K562 (cell line): ENCODE measurements around the gene TM9SF3. TPM values are rescaled to one million over a fixed set of nuclear protein-coding genes. Genes with fewer than 3 reads are reported as not detected.

Experiments used
- ATAC-seq: fragments of 200-7000 bp; cut with Tn5 transposase; 3 replicates; pipeline ENCODE4 v1.9.1; 2020; ENCODE audit warnings: moderate library complexity
- BruUV-seq: library from RNA; stranded (reverse); fragments of 400-500 nt; replicated peaks from 2 replicates; lab custom pipeline; 2021; lab: Mats Ljungman, UMichigan
- CTCF ChIA-PET: fragments of 300-600 bp; formaldehyde crosslinking; extraction: SDS; loops from one replicate; lab custom pipeline; 2021; ENCODE audit warnings: low intra/inter-chr PET ratio; lab: Yijun Ruan, JAX
- POLR2A ChIA-PET: fragments of 300-600, 350-650 bp; sonication (Branson Sonifier 250); formaldehyde crosslinking; extraction: SDS; loops from one replicate; lab custom pipeline; 2021; ENCODE audit warnings: antibody characterized with exemption, inconsistent platforms; lab: Yijun Ruan, JAX
- DNase-seq, 4 experiments: peaks; one replicate each; pipeline versions ENCODE4 v3.0.0 to v3.0.0-alpha.2; 2011 to 2018; ENCODE audit warnings: low spot score in 3 of 4, mixed read lengths in 3 of 4; ENCODE audit errors: extremely low read depth in 1 of 4
- FAIRE-seq: peaks from 2 replicates; lab custom pipeline; 2011; peaks lifted over from hg19 to GRCh38; lab: Jason Lieb, UNC
- H2AFZ ChIP-seq: 2 replicates; pipeline ENCODE4 v1.6.0; 2011; ENCODE audit warnings: low read depth, low read length, control low read depth, inconsistent platforms
- H3K27ac ChIP-seq: fragments of 200-600 bp; 3 replicates; pipeline ENCODE4 v1.8.0; 2011; ENCODE audit warnings: low read depth, mild to moderate bottlenecking, control low read depth, inconsistent platforms, low read length, moderate library complexity, mixed read lengths; ENCODE audit errors: extremely low read depth
- H3K27me3 ChIP-seq, 2 experiments: fragments of 300-600 bp in 1 of 2; 2 replicates in 1 of 2; 3 replicates in 1 of 2; pipeline versions ENCODE4 v1.6.0 to v1.8.0; 2011; ENCODE audit warnings: inconsistent platforms in 2 of 2, low read length in 2 of 2, mild to moderate bottlenecking in 1 of 2, mixed read lengths in 1 of 2, moderate library complexity in 1 of 2; ENCODE audit not compliant: control insufficient read depth in 2 of 2, insufficient read depth in 2 of 2
- H3K36me3 ChIP-seq: fragments of 300-600 bp; 3 replicates; pipeline ENCODE4 v1.8.0; 2011; ENCODE audit warnings: mild to moderate bottlenecking, low read length, inconsistent platforms; ENCODE audit not compliant: control insufficient read depth, insufficient read depth
- H3K4me1 ChIP-seq, 2 experiments: fragments of 200-600 bp in 1 of 2; replicated peaks in 1 of 2; 2 replicates in 1 of 2; 3 replicates in 1 of 2; pipeline versions ENCODE4 v1.5.1 to v1.8.0; 2011; ENCODE audit warnings: inconsistent platforms in 2 of 2, low read length in 2 of 2, mild to moderate bottlenecking in 1 of 2, mixed read lengths in 1 of 2, moderate library complexity in 1 of 2; ENCODE audit not compliant: control insufficient read depth in 2 of 2, insufficient read depth in 2 of 2
- H3K4me2 ChIP-seq: 2 replicates; pipeline ENCODE4 v1.6.1; 2011; ENCODE audit warnings: low read length, control low read depth, inconsistent platforms, mixed read lengths; ENCODE audit not compliant: insufficient read depth
- H3K4me3 ChIP-seq: fragments of 200-600 bp; sonication (generic), shearing (Covaris generic); 2 replicates; pipeline ENCODE4 v1.5.1; 2016; ENCODE audit warnings: control low read depth, inconsistent platforms
- H3K79me2 ChIP-seq: fragments of 200-600 bp; 3 replicates; pipeline ENCODE4 v1.8.0; 2011; ENCODE audit warnings: low read length, inconsistent platforms; ENCODE audit not compliant: control insufficient read depth, insufficient read depth
- H3K9ac ChIP-seq, 2 experiments: 2 replicates each; pipeline versions ENCODE4 v1.6.0 to v1.6.1; 2011; ENCODE audit warnings: low read depth in 2 of 2, low read length in 2 of 2, control low read depth in 1 of 2, inconsistent platforms in 1 of 2, mild to moderate bottlenecking in 1 of 2, mixed read lengths in 1 of 2; ENCODE audit not compliant: insufficient read depth in 1 of 2
- H3K9me1 ChIP-seq: one replicate; pipeline ENCODE4 v1.6.0; 2011; ENCODE audit warnings: inconsistent platforms, mild to moderate bottlenecking, low read length, moderate library complexity; ENCODE audit not compliant: control insufficient read depth, insufficient read depth
- H3K9me3 ChIP-seq: replicated peaks from 2 replicates; pipeline ENCODE4 v1.5.1; 2011; ENCODE audit warnings: low read depth, low read length, inconsistent platforms; ENCODE audit not compliant: control insufficient read depth, insufficient read depth
- H4K20me1 ChIP-seq: replicated peaks from 2 replicates; pipeline ENCODE4 v1.6.1; 2011; ENCODE audit warnings: low read length, inconsistent platforms, mixed read lengths; ENCODE audit not compliant: control insufficient read depth, insufficient read depth
- CEBPZ ChIP-seq: fragments of 150-350 bp; IDR thresholded peaks from 2 replicates; pipeline ENCODE4 v1.6.1; 2014; ENCODE audit warnings: low read depth, mild to moderate bottlenecking, low read length, borderline replicate concordance
- ILK ChIP-seq: fragments of 450-650 bp; IDR thresholded peaks from 2 replicates; pipeline ENCODE4 v1.6.1; 2016; ENCODE audit warnings: missing genetic modification characterization, low read depth, mild to moderate bottlenecking, missing compliant biosample characterization, moderate library complexity, borderline replicate concordance
- SRSF3 ChIP-seq: fragments of 200-400 bp; formaldehyde crosslinking; IDR thresholded peaks from 2 replicates; pipeline ENCODE4 v1.6.1; 2016; ENCODE audit warnings: mild to moderate bottlenecking, low read length, moderate library complexity; ENCODE audit not compliant: insufficient read depth
- ZBTB8A ChIP-seq: fragments of 450-650 bp; IDR thresholded peaks from 2 replicates; pipeline ENCODE4 v1.6.1; 2018; ENCODE audit warnings: mild to moderate bottlenecking, moderate library complexity; ENCODE audit not compliant: partially characterized antibody
- WGBS: fragments of 100-300 bp; shearing (Covaris generic); methylation state at CpG from one replicate; pipeline ENCODE4 v1.1.6; 2016; ENCODE audit warnings: low coverage, mixed read lengths; ENCODE audit not compliant: insufficient coverage; ENCODE audit errors: missing lambda C conversion rate; 5-methylcytosine and 5-hydroxymethylcytosine counted together
- in situ Hi-C: fragments of 300-500 bp; cut with MboI; formaldehyde crosslinking; loops from 4 replicates; pipeline ENCODE4 v1.15.0; 2018; ENCODE audit warnings: inconsistent platforms, mixed read lengths
- intact Hi-C: fragments of 100-400 bp; cut with micrococcal nuclease; formaldehyde crosslinking; loops from 2 replicates; pipeline ENCODE4 v1.14.2; 2022
- polyA plus RNA-seq, 8 experiments: library from polyadenylated mRNA; depleted of rRNA in 4 of 8; stranded (reverse) in 5 of 8; unstranded in 3 of 8; fragments of >200 nt; fragmentation: Nextera tagmentation in 2 of 8; fragmentation: Illumina TruSeq in 1 of 8; extraction: Ambion mirVana in 2 of 8; extraction: Trizol in 1 of 8; gene quantifications; 2 replicates each; pipeline versions ENCODE4 v1.2.1 to v1.2.3, GENCODE V29; 2011 to 2014; ENCODE audit warnings: inconsistent platforms in 1 of 8, missing spikeins in 1 of 8
- total RNA-seq, 7 experiments: library from RNA; depleted of rRNA in 6 of 7; stranded (reverse); fragments of >200 nt in 6 of 7; fragmentation: Illumina TruSeq in 2 of 7; extraction: Trizol in 2 of 7; gene quantifications; 2 replicates each; pipeline versions ENCODE4 v1.2.1 to v1.2.3, GENCODE V29; 2011 to 2021; ENCODE audit warnings: low replicate concordance in 1 of 7
- TF ChIP-seq, protein P1 (sequence below): sonication (generic); formaldehyde crosslinking; IDR thresholded peaks from 2 replicates; pipeline ENCODE4 v1.8.0; 2022; ENCODE audit warnings: missing genetic modification reagents, mild to moderate bottlenecking, moderate library complexity, borderline replicate concordance

The TM9SF3 gene
- total and polyA plus RNA-seq, 9 of the 15 experiments (the other 6 are each of a cell fraction or from before 2014, with no cell fraction given), result 16.1 to 63.1 (median 34.9) TPM

DNA sequence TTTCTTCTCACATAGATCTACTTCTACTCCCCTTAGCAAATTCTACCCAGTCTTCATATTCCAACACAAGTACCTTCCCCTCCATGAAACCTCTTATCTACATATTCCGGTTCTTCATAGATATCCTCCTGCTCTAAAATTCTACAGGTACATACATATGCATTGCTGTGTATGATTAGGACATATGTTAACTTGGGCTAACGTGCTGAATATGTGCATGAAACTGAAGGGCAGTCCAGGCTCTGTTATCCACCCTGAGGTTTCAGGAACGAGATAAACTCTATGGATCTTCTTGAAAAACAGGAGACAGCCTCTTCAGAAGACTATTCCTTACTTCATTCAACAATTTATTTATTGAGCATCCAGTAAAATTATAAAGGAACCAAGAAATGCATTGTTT, 31.5 kb downstream of the TM9SF3 start:
- no peak for DNase-seq
- no peaks in the 10 kb centered on the region; a peak in 1 of 5 replicates for H3K4me1 ChIP-seq
- H3K27ac ChIP-seq, result no peak overlapping the region
- H3K79me2 ChIP-seq, result no peaks in the 10 kb centered on the region
- no peak for ATAC-seq
- WGBS, result 94% methylated on average over 3 of the region's 3 CpGs
- no TSS peak for BruUV-seq
- H4K20me1 ChIP-seq, result no peaks in the 10 kb centered on the region
- H3K4me3 ChIP-seq, result no peak overlapping the region
- ChIA-PET POLR2A (interaction anchor here (1.2 kb wide), 1 partner anchor 22 kb away, joined by 3 read pairs; no protein-coding TSS in a partner anchor), CTCF (interaction anchor here (0.6 kb wide), 1 partner anchor 655 kb away, joined by 3 read pairs; no protein-coding TSS in a partner anchor)
- H2AFZ ChIP-seq, result no peak overlapping the region
- intact Hi-C loops (loop anchor here (5.0 kb wide), 1 partner anchor 158 kb away; no protein-coding TSS in a partner anchor), in situ Hi-C loops (no loop called here)
- H3K9me1 ChIP-seq, result no peaks in the 10 kb centered on the region
- peaks cover 82% of the 10 kb centered on the region for H3K36me3 ChIP-seq
- no peaks in the 10 kb centered on the region for H3K9me3 ChIP-seq
- no peak overlapping the region for H3K4me2 ChIP-seq
- no peaks in the 10 kb centered on the region for H3K27me3 ChIP-seq
- FAIRE-seq, result no peak
- TF ChIP-seq CEBPZ (no peak), ZBTB8A (no peak), SRSF3 (no peak), ILK (tag) (no peak)
- TF ChIP-seq, protein P1, sequence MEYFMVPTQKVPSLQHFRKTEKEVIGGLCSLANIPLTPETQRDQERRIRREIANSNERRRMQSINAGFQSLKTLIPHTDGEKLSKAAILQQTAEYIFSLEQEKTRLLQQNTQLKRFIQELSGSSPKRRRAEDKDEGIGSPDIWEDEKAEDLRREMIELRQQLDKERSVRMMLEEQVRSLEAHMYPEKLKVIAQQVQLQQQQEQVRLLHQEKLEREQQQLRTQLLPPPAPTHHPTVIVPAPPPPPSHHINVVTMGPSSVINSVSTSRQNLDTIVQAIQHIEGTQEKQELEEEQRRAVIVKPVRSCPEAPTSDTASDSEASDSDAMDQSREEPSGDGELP (CRISPR knock-in tag), result no peak
- no peak overlapping the region for H3K9ac ChIP-seq
